ENCODE measurements around the gene HERPUD2. TPM values are rescaled to one million over a fixed set of nuclear protein-coding genes. Genes with fewer than 3 reads are reported as not detected.

The HERPUD2 gene
- total and polyA plus RNA-seq, 2 of the 8 experiments (the other 6 are each of a cell fraction or from before 2014, with no cell fraction given), result 18.3 to 27.3 TPM

DNA sequence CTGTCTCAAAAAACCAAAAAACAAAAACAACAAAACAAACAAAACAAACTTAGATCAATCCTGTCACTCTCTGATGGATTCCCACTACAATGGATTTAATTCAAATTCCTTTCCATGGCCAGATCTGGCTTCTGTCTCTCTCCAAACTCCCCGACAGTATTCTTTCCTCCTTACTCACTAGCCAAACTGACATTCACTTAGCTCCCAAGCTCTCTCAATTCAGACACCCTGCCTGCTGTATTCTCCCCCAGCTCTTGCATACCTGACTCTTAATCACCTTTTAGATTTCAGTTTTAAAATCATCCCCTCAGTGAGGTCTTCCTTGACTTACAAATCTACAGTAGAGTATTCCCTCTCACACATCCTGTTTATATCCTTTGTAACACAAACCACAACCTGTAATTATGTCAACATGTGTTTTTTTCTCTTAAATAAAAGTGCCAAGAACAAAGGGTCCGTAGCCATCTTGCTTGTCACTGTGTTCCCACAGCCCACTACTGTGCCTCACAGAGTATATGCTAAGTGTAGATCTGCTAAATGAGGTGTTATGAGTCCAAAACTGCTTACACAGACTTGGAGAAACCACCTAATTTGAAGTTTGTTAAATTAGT lies 14.4 kb downstream of the HERPUD2 start:
- no peak overlapping the region for H3K14ac ChIP-seq (ENCODE audit: insufficient read length)
- no peaks in the 10 kb centered on the region for H3K79me1 ChIP-seq (ENCODE audit: low read depth, low read length)
- H3K4me2 ChIP-seq (ENCODE audit: insufficient read depth in 1 of 2, low read depth in 2 of 2, low read length in 2 of 2), result peak overlapping the region; percentile 7 to 41; a peak in 1 of 4 replicates
- no peak for DNase-seq (ENCODE audit: low read depth in 1 of 2, low spot score in 2 of 2)
- ChIA-PET POLR2A (ENCODE audit: partially characterized antibody) (interaction anchor here (1.7 kb wide), 1 partner anchor 10 kb away, joined by 3 read pairs; no protein-coding TSS in a partner anchor), CTCF (ENCODE audit: partially characterized antibody) (interaction anchor here (0.7 kb wide), 1 partner anchor 89 kb away, joined by 3 read pairs; no protein-coding TSS in a partner anchor)
- no peak overlapping the region for H4K5ac ChIP-seq (ENCODE audit: insufficient read length, low read depth, low read length)
- H3K79me2 ChIP-seq (ENCODE audit: control insufficient read depth in 1 of 2, insufficient read depth in 2 of 2, low read length in 2 of 2), result peaks cover 0 to 54% of the 10 kb centered on the region in 2 experiments; a peak in 2 of 4 replicates
- H2AFZ ChIP-seq (ENCODE audit: low read length), result no peak overlapping the region
- WGBS, 2 experiments (ENCODE audit: extremely low coverage in 1 of 2, insufficient coverage in 1 of 2, insufficient read length in 1 of 2, insufficient replicate concordance in 2 of 2, low coverage in 1 of 2, low lambda C conversion rate in 2 of 2, missing lambda C conversion rate in 1 of 2), result 89% methylated on average over 2 of the region's 2 CpGs; no CpG with 5 or more reads in 1 of the 2 experiments
- H2BK12ac ChIP-seq (ENCODE audit: low read depth, low read length), result no peak overlapping the region
- peaks cover 0 to 1% of the 10 kb centered on the region in 2 experiments for H4K20me1 ChIP-seq (replicated peaks in 1 of 2; ENCODE audit: control insufficient read depth in 1 of 2, insufficient read depth in 2 of 2, low read length in 2 of 2)
- H3K18ac ChIP-seq (ENCODE audit: extremely low read depth, low read length), result no peak overlapping the region; the same call in 1 of the 2 replicates
- H2BK20ac ChIP-seq (ENCODE audit: low read length), result no peak overlapping the region
- H3K23ac ChIP-seq (ENCODE audit: insufficient read length), result no peak overlapping the region
- H3K4ac ChIP-seq (replicated peaks; ENCODE audit: insufficient read length, low read depth, low read length), result no peak overlapping the region
- no peak overlapping the region for H3K9ac ChIP-seq (replicated peaks in 1 of 4; ENCODE audit: extremely low read depth in 1 of 4, low read depth in 3 of 4, low read length in 3 of 4)
- no peak overlapping the region for H2BK15ac ChIP-seq (ENCODE audit: low read length)
- H3K36me3 ChIP-seq (ENCODE audit: control insufficient read depth in 2 of 4, insufficient read depth in 4 of 4, low read length in 3 of 4), result peaks cover 0 to 2% (median 0%) of the 10 kb centered on the region in 4 experiments; a peak in 1 of 8 replicates
- H4K8ac ChIP-seq (ENCODE audit: extremely low read depth, insufficient read depth, low read length), result no peak overlapping the region; the same call in 1 of the 2 replicates
- H2BK5ac ChIP-seq (ENCODE audit: low read depth, low read length), result no peak overlapping the region
- no peak overlapping the region for H2BK120ac ChIP-seq (replicated peaks; ENCODE audit: low read depth, low read length)
- no peak overlapping the region for H2AK5ac ChIP-seq (ENCODE audit: low read depth, low read length)
- H4K91ac ChIP-seq (replicated peaks; ENCODE audit: insufficient read length, low read length), result no peak overlapping the region
- H3K23me2 ChIP-seq (ENCODE audit: low read depth, low read length), result no peaks in the 10 kb centered on the region
- no peak for FAIRE-seq
- no peak overlapping the region; the same call in 1 of the 2 replicates for H3K27ac ChIP-seq (ENCODE audit: low read depth, low read length)
- H3K4me1 ChIP-seq (replicated peaks in 1 of 4; ENCODE audit: control insufficient read depth in 3 of 4, insufficient read depth in 4 of 4, low read length in 3 of 4), result peaks cover 0 to 7% (median 2%) of the 10 kb centered on the region in 4 experiments; a peak in 6 of 7 replicates
- H3K9me3 ChIP-seq (ENCODE audit: insufficient read depth in 2 of 2, low read depth in 1 of 2, low read length in 1 of 2), result no peaks in the 10 kb centered on the region
- H3K56ac ChIP-seq (replicated peaks; ENCODE audit: insufficient read length, low read depth, low read length), result no peak overlapping the region
- no peak overlapping the region for H3K4me3 ChIP-seq (ENCODE audit: extremely low read depth in 1 of 4, insufficient read depth in 2 of 4, low read depth in 3 of 4, low read length in 4 of 4)
- H3K27me3 ChIP-seq (replicated peaks in 1 of 4; ENCODE audit: control insufficient read depth in 3 of 4, extremely low read depth in 1 of 4, insufficient read depth in 3 of 4, low read length in 3 of 4), result peaks cover 0 to 2% (median 0%) of the 10 kb centered on the region in 4 experiments; a peak in 1 of 7 replicates
- TF ChIP-seq TBP (IDR thresholded peaks at IDR 0.05; ENCODE audit: low read depth, low read length) (no peak), FOSL1 (IDR thresholded peaks at IDR 0.05; ENCODE audit: insufficient read depth, low read depth, low read length) (no peak), SIX5 (IDR thresholded peaks at IDR 0.05; ENCODE audit: low read depth, low read length) (no peak), BACH1 (IDR thresholded peaks at IDR 0.05; ENCODE audit: low read length) (no peak), POLR2AphosphoS5 (IDR thresholded peaks at IDR 0.05; ENCODE audit: low read depth, low read length) (no peak), EP300 (IDR thresholded peaks at IDR 0.05; ENCODE audit: borderline replicate concordance in 1 of 2, low read depth in 2 of 2, low read length in 2 of 2) (no peak)
- TF ChIP-seq, protein P1, sequence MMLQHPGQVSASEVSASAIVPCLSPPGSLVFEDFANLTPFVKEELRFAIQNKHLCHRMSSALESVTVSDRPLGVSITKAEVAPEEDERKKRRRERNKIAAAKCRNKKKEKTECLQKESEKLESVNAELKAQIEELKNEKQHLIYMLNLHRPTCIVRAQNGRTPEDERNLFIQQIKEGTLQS (IDR thresholded peaks at IDR 0.05; ENCODE audit: insufficient read depth, low read depth, low read length), result no peak

All from H1 (cell line).